Fibroblast of lung (primary cell): ENCODE data around the gene FCN2.

Experiments
- CTCF ChIP-seq, 2 donors: IDR thresholded peaks in 1 of 2; conservative IDR thresholded peaks in 1 of 2; 1 replicate in 1 of 2; 2 replicates in 1 of 2; pipeline ENCODE4 v1.5.1; 2011 to 2012; ENCODE audit warnings: low read length in 2 of 2, control low read depth in 1 of 2, inconsistent platforms in 1 of 2, low read depth in 1 of 2, mild to moderate bottlenecking in 1 of 2
- EZH2 ChIP-seq: IDR thresholded peaks from 2 replicates; pipeline ENCODE4 v1.5.1; 2012; ENCODE audit warnings: low read length, control low read depth, mild to moderate bottlenecking; ENCODE audit errors: missing control alignments

GRCh38 chr9:134844821-134845220, 35.8 kb upstream of the FCN2 start:
- TF ChIP-seq EZH2 = no peak
- TF ChIP-seq CTCF (conservative IDR thresholded peaks at IDR 0.05 in 1 of 2, IDR thresholded peaks at IDR 0.05 in 1 of 2; ENCODE audit: low read depth in 1 of 2, low read length in 2 of 2) = no peak
